B cell (primary cell): ENCODE results near the gene RAE1. TPM values are rescaled to one million over a fixed set of nuclear protein-coding genes. Genes with fewer than 3 reads are reported as not detected.

Source experiments
- ATAC-seq: fragments of 200-7000 bp; cut with Tn5 transposase; one replicate; pipeline ENCODE4 v1.10.0; 2021; ENCODE audit warnings: low read depth, mild to moderate bottlenecking, moderate number of reproducible peaks, moderate library complexity
- CTCF ChIA-PET: fragments of 350-600 bp; sonication (Branson Sonifier 250); formaldehyde crosslinking; loops from one replicate; lab custom pipeline; 2021; ENCODE audit warnings: antibody characterized with exemption, inconsistent platforms; lab: Charles Lee
- POLR2A ChIA-PET: fragments of 350-600 bp; sonication (Branson Sonifier 250); formaldehyde crosslinking; loops from one replicate; lab custom pipeline; 2021; ENCODE audit warnings: antibody characterized with exemption; lab: Charles Lee
- DNase-seq: peaks from one replicate; pipeline ENCODE4 v3.0.0; 2013
- H2AFZ ChIP-seq: 2 replicates; pipeline ENCODE4 v1.6.1; 2012; ENCODE audit warnings: mild to moderate bottlenecking, low read depth, low read length; ENCODE audit not compliant: insufficient read depth, poor library complexity, severe bottlenecking
- H3K27ac ChIP-seq, 2 donors: 1 replicate in 1 of 2; 2 replicates in 1 of 2; pipeline ENCODE4 v1.5.1; 2012 to 2013; ENCODE audit warnings: low read length in 2 of 2, mild to moderate bottlenecking in 2 of 2, moderate library complexity in 1 of 2
- H3K27me3 ChIP-seq, 4 experiments: fragments of 200-600 bp in 1 of 4; sonication (generic) in 1 of 4; replicated peaks in 1 of 4; 1 replicate in 2 of 4; 2 replicates in 2 of 4; pipeline versions ENCODE4 v1.6.1 to v1.7.0; 2013 to 2016; ENCODE audit warnings: low read length in 3 of 4, mild to moderate bottlenecking in 2 of 4, mixed read lengths in 1 of 4, moderate library complexity in 1 of 4; ENCODE audit not compliant: insufficient read depth in 4 of 4, control insufficient read depth in 3 of 4; ENCODE audit errors: control extremely low read depth in 1 of 4
- H3K36me3 ChIP-seq, 2 experiments: replicated peaks in 1 of 2; 1 replicate in 1 of 2; 2 replicates in 1 of 2; pipeline versions ENCODE4 v1.6.1 to v1.7.1; 2013; ENCODE audit warnings: low read length in 1 of 2; ENCODE audit not compliant: insufficient read depth in 2 of 2, control insufficient read depth in 1 of 2; ENCODE audit errors: control extremely low read depth in 1 of 2, extremely low read depth in 1 of 2
- H3K4me1 ChIP-seq, 2 donors: fragments of 200-600 bp in 1 of 2; sonication (generic) in 1 of 2; 1 replicate in 1 of 2; 2 replicates in 1 of 2; pipeline versions ENCODE4 v1.5.1 to v1.6.1; 2013 to 2017; ENCODE audit warnings: low read length in 2 of 2; ENCODE audit not compliant: control insufficient read depth in 2 of 2, insufficient read depth in 2 of 2
- H3K4me2 ChIP-seq: replicated peaks from 2 replicates; pipeline ENCODE3; 2012; ENCODE audit warnings: mild to moderate bottlenecking, low read depth, low read length; ENCODE audit not compliant: poor library complexity, severe bottlenecking
- H3K4me3 ChIP-seq, 5 experiments: fragments of 200-600 bp in 1 of 5; sonication (generic) in 1 of 5; 1 replicate in 3 of 5; 2 replicates in 2 of 5; pipeline versions ENCODE4 v1.5.1 to v1.7.0; 2011 to 2016; ENCODE audit warnings: low read length in 4 of 5, mild to moderate bottlenecking in 4 of 5, low read depth in 2 of 5, control low read depth in 1 of 5, moderate library complexity in 1 of 5; ENCODE audit not compliant: insufficient read depth in 1 of 5; ENCODE audit errors: control extremely low read depth in 1 of 5, extremely low read depth in 1 of 5
- H3K79me2 ChIP-seq: fragments of 200-600 bp; sonication (generic); one replicate; pipeline ENCODE4 v1.6.0; 2016; ENCODE audit warnings: low read length; ENCODE audit not compliant: control insufficient read depth, insufficient read depth
- H3K9ac ChIP-seq: fragments of 200-600 bp; sonication (generic); 2 replicates; pipeline ENCODE4 v1.6.1; 2017; ENCODE audit warnings: mild to moderate bottlenecking, low read length, moderate library complexity
- H3K9me3 ChIP-seq, 3 donors: one replicate each; pipeline versions ENCODE4 v1.6.1 to v1.7.1; 2013; ENCODE audit warnings: low read length in 2 of 3; ENCODE audit not compliant: control insufficient read depth in 2 of 3, insufficient read depth in 1 of 3; ENCODE audit errors: control extremely low read depth in 1 of 3
- H4K20me1 ChIP-seq: 2 replicates; pipeline ENCODE4 v1.6.0; 2012; ENCODE audit warnings: mild to moderate bottlenecking, low read length; ENCODE audit not compliant: insufficient read depth, control insufficient read depth, poor library complexity, severe bottlenecking
- H3K27ac Mint-ChIP-seq: one replicate; pipeline ENCODE4 v1.8.0; 2021; ENCODE audit warnings: mixed read lengths
- H3K27me3 Mint-ChIP-seq: one replicate; pipeline ENCODE4 v1.8.0; 2021; ENCODE audit warnings: mixed read lengths
- H3K4me1 Mint-ChIP-seq: one replicate; pipeline ENCODE4 v1.8.0; 2021; ENCODE audit warnings: mixed read lengths
- H3K4me3 Mint-ChIP-seq: one replicate; pipeline ENCODE4 v1.8.0; 2021; ENCODE audit warnings: mixed read lengths
- H3K9me3 Mint-ChIP-seq: one replicate; pipeline ENCODE4 v1.8.0; 2022; ENCODE audit warnings: mixed read lengths; ENCODE audit not compliant: insufficient read depth
- CTCF ChIP-seq: fragments of 200-600 bp; IDR thresholded peaks from one replicate; pipeline ENCODE4 v1.8.0; 2022; ENCODE audit warnings: antibody characterized with exemption, mild to moderate bottlenecking
- EZH2 ChIP-seq: IDR thresholded peaks from 2 replicates; pipeline ENCODE4 v1.6.1; 2012; ENCODE audit warnings: borderline replicate concordance, low read depth, mild to moderate bottlenecking, moderate library complexity, low read length; ENCODE audit not compliant: insufficient read depth, poor library complexity, severe bottlenecking
- WGBS: methylation state at CpG from one replicate; pipeline ENCODE4 v1.1.5; 2013; ENCODE audit warnings: missing lambda C conversion rate; ENCODE audit not compliant: insufficient coverage; 5-methylcytosine and 5-hydroxymethylcytosine counted together
- intact Hi-C: fragments of 100-400 bp; cut with micrococcal nuclease; formaldehyde crosslinking; loops from one replicate; pipeline ENCODE4 v1.10.0; 2022
- polyA plus RNA-seq: library from polyadenylated mRNA; depleted of rRNA; stranded (reverse); fragments of >200 nt; gene quantifications from 2 replicates; pipeline ENCODE4 v1.2.3, GENCODE V29; 2012
- total RNA-seq, 2 donors: library from RNA; stranded (reverse); fragments of 120-200 nt in 1 of 2; gene quantifications; 1 replicate in 1 of 2; 2 replicates in 1 of 2; pipeline versions ENCODE4 v1.2.3 to v1.2.4, GENCODE V29; 2013 to 2022

The RAE1 gene
- total and polyA plus RNA-seq, 2 donors (not counting 1 experiment from before 2014, with no cell fraction given), result 32.6 to 33.3 TPM

- H3K4me3 Mint-ChIP-seq, result no peak overlapping the region
- ChIA-PET POLR2A (interaction anchor here (1.5 kb wide), 1 partner anchor 45 kb away, joined by 4 read pairs; no protein-coding TSS in a partner anchor), CTCF (interaction anchor here (1.8 kb wide), 1 partner anchor 75 kb away, joined by 5 read pairs; no protein-coding TSS in a partner anchor)
- intact Hi-C loops, result no loop called here
- no peaks in the 10 kb centered on the region for H3K27me3 ChIP-seq
- ATAC-seq (no peak), DNase-seq (no peak)
- H3K27me3 Mint-ChIP-seq, result no peaks in the 10 kb centered on the region
- H3K4me1 ChIP-seq, result peaks cover 34 to 58% of the 10 kb centered on the region in 2 donors
- peaks cover 73% of the 10 kb centered on the region for H3K79me2 ChIP-seq
- no peak overlapping the region for H3K4me2 ChIP-seq
- H3K9ac ChIP-seq, result no peak overlapping the region
- peaks cover 64% of the 10 kb centered on the region for H3K4me1 Mint-ChIP-seq
- H3K4me3 ChIP-seq, result no peak overlapping the region
- H3K36me3 ChIP-seq, result peaks cover 0 to 95% of the 10 kb centered on the region in 2 experiments
- H3K9me3 Mint-ChIP-seq, result no peaks in the 10 kb centered on the region
- H3K27ac Mint-ChIP-seq, result peak overlapping the region; percentile 53
- H3K9me3 ChIP-seq, result peaks cover 0 to 4% (median 0%) of the 10 kb centered on the region in 3 donors
- H2AFZ ChIP-seq, result no peak overlapping the region
- 95% methylated on average over 16 of the region's 18 CpGs for whole genome bisulfite sequencing
- H4K20me1 ChIP-seq, result peaks cover 100% of the 10 kb centered on the region
- H3K27ac ChIP-seq, result no peak overlapping the region
- TF ChIP-seq CTCF, result no peak
- TF ChIP-seq EZH2, result no peak
Measured at GRCh38 chr20:57405236-57406016, 54.4 kb downstream of the RAE1 start.

GRCh38 chr20:57407541-57407956 lies 56.5 kb downstream of the RAE1 start:
- no peak for ATAC-seq

More at GRCh38 chr20:57407541-57407956, 56.5 kb downstream of the RAE1 start:
- POLR2A ChIA-PET, result no interaction called here
- Histone ChIP-seq H3K79me2 (peaks cover 51% of the 10 kb centered on the region), H3K4me2 (no peak overlapping the region), H3K36me3 (peaks cover 0 to 80% of the 10 kb centered on the region in 2 experiments), H3K27me3 (no peaks in the 10 kb centered on the region), H3K9ac (no peak overlapping the region), H3K4me1 (peaks cover 13 to 37% of the 10 kb centered on the region in 2 donors), H3K9me3 (peaks cover 0 to 4% (median 0%) of the 10 kb centered on the region in 3 donors), H3K4me3 (no peak overlapping the region), H4K20me1 (peaks cover 84% of the 10 kb centered on the region), H3K27ac (no peak overlapping the region), H2AFZ (no peak overlapping the region)
- Mint-ChIP-seq H3K4me3 (no peak overlapping the region), H3K4me1 (peaks cover 53% of the 10 kb centered on the region), H3K27ac (peak overlapping the region; percentile 67), H3K9me3 (no peaks in the 10 kb centered on the region), H3K27me3 (no peaks in the 10 kb centered on the region)
- CTCF ChIA-PET, result interaction anchor here (2.1 kb wide), 1 partner anchor 18 kb away, joined by 6 read pairs; no protein-coding TSS in a partner anchor
- TF ChIP-seq EZH2 (no peak), CTCF (no peak)
- WGBS, result 92% methylated on average over 29 of the region's 29 CpGs
- DNase-seq, result no peak
- intact Hi-C loops, result no loop called here
